HepG2 (cell line): ENCODE measurements around the gene PMEPA1. TPM values are rescaled to one million over a fixed set of nuclear protein-coding genes. Genes with fewer than 3 reads are reported as not detected.

Source experiments
- E2F5 ChIP-seq: sonication (generic); formaldehyde crosslinking; conservative IDR thresholded peaks from 2 replicates; pipeline ENCODE4 v1.4.0; 2020; ENCODE audit warnings: missing genetic modification reagents
- FOXA1 ChIP-seq, 2 experiments: fragments of 450-650 bp in 1 of 2; sonication (generic) in 1 of 2; formaldehyde crosslinking in 1 of 2; IDR thresholded peaks; 2 replicates each; pipeline versions ENCODE4 v1.4.0 to v1.6.1; 2016 to 2020; ENCODE audit warnings: missing genetic modification reagents in 1 of 2
- HNF1B ChIP-seq: sonication (generic); formaldehyde crosslinking; IDR thresholded peaks from 2 replicates; pipeline ENCODE4 v1.5.1; 2020; ENCODE audit warnings: mild to moderate bottlenecking, moderate library complexity, missing genetic modification reagents
- KLF6 ChIP-seq: IDR thresholded peaks from 2 replicates; pipeline ENCODE4 v1.8.0; 2016; ENCODE audit warnings: missing biosample characterization, missing genetic modification reagents
- RNF219 ChIP-seq: sonication (generic); formaldehyde crosslinking; IDR thresholded peaks from 2 replicates; pipeline ENCODE4 v1.5.0; 2020; ENCODE audit warnings: mild to moderate bottlenecking, missing genetic modification reagents
- ZBTB10 ChIP-seq: sonication (generic); formaldehyde crosslinking; IDR thresholded peaks from 2 replicates; pipeline ENCODE4 v1.4.0; 2020; ENCODE audit warnings: missing genetic modification reagents, borderline replicate concordance
- ZNF276 ChIP-seq: sonication (generic); formaldehyde crosslinking; IDR thresholded peaks from 2 replicates; pipeline ENCODE4 v1.4.0; 2020; ENCODE audit warnings: mild to moderate bottlenecking, low read depth, missing genetic modification reagents
- ZNF343 ChIP-seq: sonication (generic); formaldehyde crosslinking; IDR thresholded peaks from 2 replicates; pipeline ENCODE4 v1.4.0; 2020; ENCODE audit warnings: mild to moderate bottlenecking, missing genetic modification reagents
- ZNF501 ChIP-seq: sonication (generic); formaldehyde crosslinking; IDR thresholded peaks from 2 replicates; pipeline ENCODE4 v1.5.1; 2020; ENCODE audit warnings: mild to moderate bottlenecking, moderate library complexity, missing genetic modification reagents
- ZNF556 ChIP-seq: sonication (generic); formaldehyde crosslinking; IDR thresholded peaks from 2 replicates; pipeline ENCODE4 v1.4.0; 2020; ENCODE audit warnings: mild to moderate bottlenecking, missing genetic modification reagents, borderline replicate concordance
- polyA plus RNA-seq, 8 experiments: library from polyadenylated mRNA; depleted of rRNA in 3 of 8; stranded (reverse) in 7 of 8; unstranded in 1 of 8; fragments of >200 nt; fragmentation: Illumina TruSeq in 4 of 8; extraction: Trizol in 4 of 8; gene quantifications; 2 replicates each; pipeline versions ENCODE4 v1.2.1 to v1.2.3, GENCODE V29; 2011 to 2016; ENCODE audit warnings: low read depth in 4 of 8, missing spikeins in 1 of 8, mixed read lengths in 1 of 8; ENCODE audit not compliant: insufficient read depth in 1 of 8
- total RNA-seq, 5 experiments: library from RNA; depleted of rRNA; stranded (reverse); fragments of >200 nt; fragmentation: Illumina TruSeq; extraction: Trizol; gene quantifications; 2 replicates each; pipeline ENCODE4 v1.2.3, GENCODE V29; 2016; ENCODE audit warnings: low read depth in 1 of 5

PMEPA1 gene
- total and polyA plus RNA-seq, 2 of the 13 experiments (the other 11 are each of a cell fraction or from before 2014, with no cell fraction given), result not detected

- TF ChIP-seq RNF219 (no peak), KLF6 (no peak), ZNF343 (CRISPR knock-in tag) (no peak), ZNF276 (CRISPR knock-in tag) (no peak), E2F5 (no peak), ZNF556 (CRISPR knock-in tag) (no peak), HNF1B (CRISPR knock-in tag) (no peak), FOXA1 (IDR thresholded peaks at IDR 0.05) (no peak), FOXA1 (CRISPR knock-in tag; IDR thresholded peaks at IDR 0.05) (no peak), ZNF501 (no peak), ZBTB10 (CRISPR knock-in tag) (no peak)
These were observed 37.1 kb upstream of the PMEPA1 start (continued) for GRCh38 chr20:57746832-57747404.
